Measurements from ENCODE around the gene RNF148.
"Not testable (repeated sequence)": the region's sequence is repeated elsewhere in the genome, so short reads cannot be mapped to it uniquely, and the experiment has no call there.

The RNF148 gene

DNA sequence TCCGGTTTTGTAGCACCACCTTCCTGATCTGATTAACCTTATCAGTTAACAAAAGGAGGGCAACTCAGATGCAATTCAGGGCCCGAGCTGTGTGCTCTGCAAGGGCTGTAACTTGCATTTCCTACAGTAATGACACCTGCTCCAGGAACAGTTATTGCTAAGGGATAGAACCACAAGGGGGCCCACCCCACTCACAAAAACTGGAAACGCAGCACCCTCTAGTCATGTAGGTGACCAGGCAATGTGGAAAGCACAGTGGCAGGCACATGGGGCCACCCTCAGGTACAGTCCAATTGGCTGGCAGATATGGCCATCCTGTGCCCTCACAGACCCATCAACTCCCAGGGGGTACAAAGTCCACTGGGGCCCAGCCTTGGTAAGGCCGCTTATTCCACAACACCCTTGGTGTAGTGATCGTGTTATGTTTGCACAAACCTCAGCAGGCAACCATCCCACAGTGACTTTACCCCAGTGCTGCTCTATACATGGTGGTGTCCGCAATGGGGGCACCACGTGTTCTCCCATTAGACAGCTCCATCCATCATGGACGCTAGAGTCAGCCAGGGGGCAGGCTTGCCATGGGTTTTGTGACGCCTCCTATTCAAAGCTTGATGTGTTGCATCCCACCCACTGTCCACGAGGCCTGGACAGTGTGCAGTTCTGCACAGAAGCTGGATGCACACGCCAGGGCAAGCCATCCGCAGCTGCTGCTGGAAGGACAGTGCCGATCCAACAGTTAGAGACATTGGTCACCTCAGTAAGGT, 13.2 kb downstream of the RNF148 start:
- no peak for DNase-seq (ENCODE audit: low spot score)

DNA sequence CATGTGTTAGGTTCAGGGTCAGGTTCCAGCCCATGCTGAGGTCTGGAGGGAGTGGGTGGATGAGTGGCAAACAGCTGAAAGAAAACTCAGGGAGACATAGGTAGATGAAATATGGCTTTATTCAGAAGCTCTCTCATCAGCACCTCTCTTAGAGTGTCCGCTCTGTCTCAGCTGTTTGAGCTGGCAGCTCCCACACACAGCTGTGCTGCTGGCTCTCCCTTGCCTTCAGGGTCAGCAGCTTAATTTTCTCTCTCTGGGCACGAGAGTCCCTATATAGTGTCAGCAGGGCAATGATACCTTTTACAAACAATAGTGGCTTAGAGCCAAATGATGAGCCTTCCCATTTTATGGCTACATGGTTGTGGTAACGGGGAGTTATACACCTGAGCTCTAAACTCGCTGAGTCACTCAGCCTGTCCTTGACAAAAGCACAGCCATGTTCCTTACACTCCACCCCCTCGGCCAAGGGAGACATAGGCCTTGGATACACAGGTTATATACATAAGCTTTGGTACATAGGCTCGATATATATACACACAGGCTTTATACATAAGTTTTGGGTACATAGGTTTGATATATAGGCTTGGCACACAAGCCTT, 14.2 kb downstream of the RNF148 start:
- no peak for DNase-seq (ENCODE audit: low spot score)

DNA sequence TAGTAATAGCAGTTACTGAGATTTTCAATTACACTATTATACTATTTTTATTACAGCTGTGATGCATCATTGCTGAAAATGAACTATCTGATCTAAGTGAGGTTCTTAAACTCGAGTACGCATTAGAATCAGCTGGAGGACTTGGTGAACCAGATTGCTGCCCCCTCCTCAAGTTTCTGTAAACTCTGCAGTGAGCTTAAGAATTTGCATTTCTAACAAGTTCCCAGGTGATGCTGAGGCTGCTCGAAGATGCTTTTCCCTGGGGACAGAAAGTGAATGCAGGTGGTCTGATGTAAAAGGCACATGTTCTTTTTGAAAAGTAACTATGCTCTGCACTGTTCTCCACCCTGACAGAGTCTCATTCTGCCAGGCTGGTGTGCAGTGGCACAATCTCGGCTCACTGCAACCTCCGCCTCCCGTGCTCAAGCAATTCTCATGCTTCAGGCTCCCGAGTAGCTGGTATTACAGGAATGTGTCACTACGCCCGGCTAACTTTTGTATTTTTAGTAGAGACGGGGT, 16.3 kb downstream of the RNF148 start:
- DNase-seq (ENCODE audit: low spot score): no peak

DNA sequence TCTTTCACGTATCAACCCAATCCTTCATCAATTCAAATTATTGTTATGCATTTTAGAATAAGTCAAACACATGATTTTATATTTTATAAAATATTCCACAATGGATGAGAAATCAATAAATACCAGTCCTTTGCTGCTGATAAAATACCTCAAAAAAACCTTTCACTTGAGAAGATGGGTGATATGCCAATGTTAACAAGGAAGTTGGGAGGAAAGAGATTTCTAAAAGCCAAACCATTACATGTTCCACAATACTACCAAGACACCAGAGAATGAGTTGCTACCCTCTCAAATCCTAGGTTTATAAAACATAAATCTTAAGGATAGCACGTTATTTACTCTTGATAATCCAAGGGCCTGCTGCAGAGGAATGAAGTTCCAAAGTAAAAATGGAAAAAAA, 18.2 kb downstream of the RNF148 start:
- DNase-seq (ENCODE audit: low spot score): no peak

DNA sequence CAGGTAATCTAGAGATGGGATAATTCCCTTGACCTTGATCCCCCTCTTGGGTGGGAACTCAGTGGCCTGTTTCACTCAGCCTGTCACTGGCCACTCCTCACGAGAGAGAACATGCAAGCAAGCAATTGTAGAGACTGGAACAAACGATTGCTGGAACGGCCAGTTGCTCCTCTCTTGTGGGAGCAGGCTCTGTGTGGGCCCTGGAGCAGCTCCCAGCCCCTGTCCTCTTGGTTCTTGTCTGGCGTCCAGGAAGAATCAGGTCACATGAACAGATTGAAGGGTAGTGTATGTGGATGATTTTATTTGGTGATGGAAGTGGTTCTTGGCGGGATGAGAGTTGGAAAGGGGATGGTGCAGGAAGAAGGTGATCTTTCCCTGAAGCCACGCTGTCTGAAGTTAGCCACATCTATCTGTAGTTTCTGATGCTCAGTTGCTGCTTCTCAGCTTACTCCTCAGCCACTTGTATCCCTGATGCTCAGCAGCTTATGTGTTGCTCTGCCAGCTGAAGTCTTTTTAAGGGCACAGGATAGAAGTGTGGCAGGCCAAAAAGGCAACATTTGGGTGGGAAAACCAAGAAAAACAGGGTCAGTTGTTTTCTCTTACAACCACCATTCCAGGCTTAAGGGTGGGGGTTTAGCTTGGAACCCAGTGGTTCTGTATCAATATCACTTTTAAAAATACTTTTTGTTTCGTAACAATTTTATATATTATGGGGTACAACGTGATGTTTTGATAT, 19.7 kb downstream of the RNF148 start:
- no peak for DNase-seq (ENCODE audit: low spot score)

DNA sequence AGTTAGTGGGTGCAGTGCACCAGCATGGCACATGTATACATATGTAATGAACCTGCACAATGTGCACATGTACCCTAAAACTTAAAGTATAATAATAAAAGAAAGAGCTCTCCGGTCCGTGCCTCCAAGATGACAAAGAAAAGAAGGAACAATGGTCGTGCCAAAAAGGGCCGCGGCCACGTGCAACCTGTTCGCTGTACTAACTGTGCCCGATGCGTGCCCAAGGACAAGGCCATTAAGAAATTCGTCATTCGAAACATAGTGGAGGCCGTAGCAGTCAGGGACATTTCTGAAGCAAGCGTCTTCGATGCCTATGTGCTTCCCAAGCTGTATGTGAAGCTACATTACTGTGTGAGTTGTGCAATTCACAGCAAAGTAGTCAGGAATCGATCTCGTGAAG, 21.5 kb downstream of the RNF148 start:
- not testable (repeated sequence) for DNase-seq (ENCODE audit: low spot score)

DNA sequence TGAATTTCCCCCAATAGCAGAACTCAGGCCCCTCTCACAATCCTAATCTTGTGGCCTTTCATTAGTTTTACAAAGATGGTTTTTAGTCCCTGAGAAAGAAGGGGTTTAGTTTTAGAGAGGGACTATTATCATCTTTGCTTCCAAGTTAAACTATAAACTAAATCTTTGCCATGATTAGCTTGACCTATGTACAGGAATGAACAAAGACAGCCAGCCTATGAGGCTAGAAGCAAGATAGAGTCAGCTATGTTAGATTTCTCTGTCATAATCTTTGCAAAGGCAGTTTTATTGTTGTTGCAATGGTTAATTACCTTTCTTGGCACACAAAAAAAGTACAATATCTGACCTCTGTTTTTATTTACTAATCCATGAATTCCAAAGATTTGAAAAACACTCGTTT, 22.9 kb downstream of the RNF148 start:
- DNase-seq (ENCODE audit: low spot score): no peak

DNA sequence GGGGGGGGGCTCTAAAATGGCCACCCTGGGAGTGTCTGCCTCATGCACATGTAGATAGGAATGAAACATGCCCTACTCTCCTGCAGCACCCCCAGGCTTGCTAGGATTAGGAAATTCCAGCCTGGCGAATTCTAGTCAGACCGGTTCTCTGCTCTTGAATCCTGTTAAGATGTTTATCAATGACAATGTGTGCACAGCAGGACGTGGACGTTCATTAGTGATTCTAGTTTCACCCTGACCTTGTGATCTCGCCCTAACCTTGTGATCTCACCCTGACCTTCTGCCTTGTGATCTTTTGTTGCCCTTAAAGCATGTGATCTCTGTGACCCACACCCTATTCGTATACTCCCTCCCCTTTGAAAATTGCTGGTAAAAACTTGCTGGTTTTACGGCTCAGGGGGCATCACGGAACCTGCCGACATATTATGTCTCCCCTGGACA, 23.4 kb downstream of the RNF148 start:
- not testable (repeated sequence) for DNase-seq (ENCODE audit: low spot score)

DNA sequence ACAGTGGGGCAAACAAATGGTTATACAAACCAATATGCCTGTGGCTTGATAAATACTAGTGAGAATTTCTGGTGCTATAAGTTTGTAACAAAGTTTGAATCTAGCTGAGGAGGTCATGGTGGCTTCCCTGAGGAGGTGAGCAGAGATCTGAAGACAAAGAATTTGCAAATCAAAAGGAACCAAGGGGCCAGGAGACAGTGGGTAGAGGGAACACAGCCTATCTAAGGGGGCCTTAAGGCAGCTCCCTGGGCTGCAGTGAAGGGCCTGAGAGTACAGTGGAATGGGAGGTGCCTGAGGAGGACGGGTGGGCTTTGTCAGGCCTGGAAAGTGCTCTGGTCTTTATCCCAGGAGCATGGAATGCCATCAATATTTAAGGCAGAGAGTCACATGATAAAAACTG, 25.6 kb downstream of the RNF148 start:
- DNase-seq (ENCODE audit: low spot score): no peak

DNA sequence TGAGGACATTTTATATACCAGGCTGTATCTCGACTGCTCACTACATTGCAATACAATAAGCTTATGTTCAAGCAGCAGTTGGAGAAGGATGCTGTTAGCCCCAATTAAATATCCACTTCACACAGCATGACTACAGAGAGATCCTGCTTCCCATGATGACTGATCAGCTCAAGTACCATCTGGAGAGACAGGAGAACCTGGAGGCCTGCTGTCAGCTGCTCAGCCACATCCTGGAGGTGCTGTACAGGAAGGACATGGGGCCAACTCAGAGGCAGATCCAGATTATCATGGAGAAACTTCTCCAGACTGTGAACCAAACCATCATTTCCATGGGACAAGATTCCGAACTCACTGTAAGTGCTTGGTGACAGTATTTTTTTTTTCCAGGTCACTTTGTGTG, 26.3 kb downstream of the RNF148 start:
- DNase-seq (ENCODE audit: low spot score): peak; percentile 26

DNA sequence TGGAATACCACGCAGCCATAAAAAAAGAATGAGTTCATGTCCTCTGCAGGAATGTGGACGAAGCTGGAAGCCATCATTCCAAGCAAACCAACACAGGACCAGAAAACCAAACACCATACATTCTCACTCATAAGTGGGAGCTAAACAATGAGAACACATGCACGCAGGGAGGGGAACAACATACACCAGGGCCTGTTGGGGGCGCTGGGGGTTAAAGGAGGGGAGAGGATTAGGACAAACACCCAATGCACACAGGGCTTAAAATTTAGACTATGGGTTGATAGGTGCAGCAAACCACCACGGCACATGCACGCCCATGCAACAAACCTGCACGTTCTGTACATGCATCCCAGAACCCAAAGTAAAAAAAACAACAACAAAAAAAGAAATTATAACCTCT, 27.1 kb downstream of the RNF148 start:
- DNase-seq (ENCODE audit: low spot score): no peak

DNA sequence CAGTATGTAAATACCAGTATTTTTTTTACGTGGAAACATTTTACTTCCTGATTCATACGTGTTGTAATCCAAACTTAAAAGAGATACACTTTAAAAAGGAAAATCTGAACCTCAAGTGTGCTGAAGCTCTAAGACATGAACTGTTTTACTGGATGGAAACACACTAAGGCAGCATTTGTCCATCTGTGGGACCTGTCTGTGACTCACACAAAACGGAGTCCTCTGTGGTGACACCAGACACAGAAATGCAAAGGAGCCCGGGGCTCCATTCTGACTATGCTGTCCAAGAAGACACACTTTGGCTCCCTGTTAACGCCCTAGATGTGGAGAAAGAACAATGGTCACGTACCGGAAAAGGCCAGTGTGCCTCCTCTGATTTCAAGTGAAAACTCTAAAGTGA, 27.7 kb downstream of the RNF148 start:
- no peak for DNase-seq (ENCODE audit: low spot score)

DNA sequence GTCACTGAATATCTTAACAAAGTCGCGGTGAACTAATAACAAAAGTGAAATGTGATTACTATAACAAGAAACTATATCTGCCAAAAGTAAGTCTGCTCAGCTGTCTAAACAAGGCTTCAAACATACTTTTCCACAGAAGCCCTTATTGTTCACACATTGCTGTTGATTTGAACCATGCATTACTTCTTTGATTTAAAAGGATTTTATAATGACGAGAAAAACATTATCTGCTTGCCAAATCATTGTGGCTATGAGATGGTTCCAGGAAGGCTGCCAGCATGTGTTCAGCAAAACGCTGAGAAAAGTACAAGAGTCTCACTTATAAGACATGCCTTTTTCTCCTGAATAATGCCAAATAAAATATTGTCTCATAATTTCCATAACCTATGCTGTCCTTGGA, 28.2 kb downstream of the RNF148 start:
- DNase-seq (ENCODE audit: low spot score): no peak

DNA sequence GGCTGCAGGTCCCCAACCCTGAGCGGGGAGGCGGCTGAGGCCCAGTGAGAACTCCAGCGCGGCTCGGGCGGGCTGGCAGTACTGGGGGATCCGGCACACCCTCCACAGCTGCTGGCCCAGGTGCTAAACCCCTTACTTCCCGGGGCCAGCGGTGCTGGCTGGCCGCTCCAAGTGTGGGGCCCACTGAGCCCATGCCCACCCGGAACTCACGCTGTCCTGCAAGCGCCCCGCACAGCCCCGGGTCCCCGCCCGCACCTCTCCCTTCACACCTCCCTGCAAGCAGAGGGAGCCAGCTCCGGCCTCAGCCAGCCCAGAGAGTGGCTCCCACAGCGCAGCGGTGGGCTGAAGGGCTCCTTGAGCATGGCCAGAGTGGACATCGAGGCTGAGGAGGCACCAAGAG, 28.8 kb downstream of the RNF148 start:
- no peak for DNase-seq (ENCODE audit: low spot score)

DNA sequence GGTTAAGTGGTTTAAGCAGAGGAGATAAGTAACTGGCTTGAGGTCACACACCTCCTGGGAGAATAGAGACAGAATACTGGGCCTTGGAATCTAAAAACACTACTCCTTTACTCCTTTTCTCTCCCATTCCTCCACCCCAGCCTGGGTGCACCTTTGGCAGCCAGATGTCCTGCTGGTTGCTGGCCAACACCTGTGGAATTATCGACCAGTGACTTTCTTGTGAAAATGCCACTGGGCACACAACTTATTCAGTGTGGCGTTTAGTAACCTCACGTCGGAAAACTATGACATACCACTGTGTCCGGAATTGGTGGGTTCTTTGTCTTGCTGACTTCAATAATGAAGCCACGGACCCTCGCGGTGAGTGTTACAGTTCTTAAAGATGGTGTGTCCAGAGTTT, 30.2 kb downstream of the RNF148 start:
- DNase-seq (ENCODE audit: low spot score): no peak

DNA sequence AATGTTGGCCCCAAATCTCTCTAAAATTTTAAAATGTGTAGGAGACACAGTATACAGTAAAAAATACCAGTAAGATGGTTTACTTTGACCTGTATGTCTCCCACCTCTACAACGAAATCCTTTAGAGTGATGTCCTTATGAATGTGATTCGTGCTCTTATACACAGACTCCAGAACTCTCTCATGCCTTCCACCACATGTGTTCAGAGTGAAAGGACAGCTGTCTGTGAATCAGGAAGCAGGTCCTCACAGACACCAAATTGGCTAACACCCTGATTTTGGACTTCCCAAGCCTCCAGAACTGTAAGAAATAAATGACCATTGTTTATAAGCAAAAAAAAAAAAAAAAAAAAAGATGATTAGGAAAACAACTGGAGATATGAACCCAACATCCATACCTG, 39.0 kb downstream of the RNF148 start:
- DNase-seq (ENCODE audit: low spot score): no peak

DNA sequence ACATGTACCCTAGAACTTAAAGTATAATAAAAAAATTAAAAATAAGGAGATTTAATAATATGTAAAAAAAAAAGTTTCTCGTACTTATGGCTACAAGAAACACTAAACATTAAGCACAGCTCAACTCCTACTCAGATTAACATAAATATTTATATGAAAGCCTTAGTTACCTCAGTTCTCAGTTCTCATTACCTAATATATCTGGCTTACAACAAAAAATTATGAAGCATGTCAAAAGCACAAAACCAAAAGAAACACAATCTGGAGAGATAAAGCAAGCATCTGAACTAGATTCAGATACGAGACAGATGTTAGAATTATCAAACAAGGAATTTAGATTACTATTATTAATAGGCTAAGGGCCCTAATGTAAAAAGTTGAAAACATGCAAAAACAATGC, 43.9 kb downstream of the RNF148 start:
- DNase-seq (ENCODE audit: low spot score): no peak

DNA sequence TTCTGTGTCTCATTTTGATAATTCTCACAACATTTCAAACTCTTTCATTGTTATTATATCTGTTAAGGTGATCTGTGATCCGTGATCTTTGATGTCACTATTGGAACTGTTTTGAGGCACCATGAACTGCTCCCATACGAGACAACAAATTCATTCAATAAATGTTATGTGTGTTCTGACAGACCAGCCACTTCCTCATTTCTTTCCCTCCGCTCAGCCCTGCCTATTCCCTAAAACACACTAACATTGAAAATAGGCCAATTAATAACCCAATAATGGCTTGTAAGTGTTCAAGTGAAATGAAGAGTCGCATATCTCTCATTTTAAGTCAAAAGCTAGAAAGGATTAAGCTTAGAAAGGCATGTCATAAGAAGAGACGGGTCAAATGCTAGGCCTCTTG, 49.0 kb downstream of the RNF148 start:
- DNase-seq (ENCODE audit: low spot score): no peak

DNA sequence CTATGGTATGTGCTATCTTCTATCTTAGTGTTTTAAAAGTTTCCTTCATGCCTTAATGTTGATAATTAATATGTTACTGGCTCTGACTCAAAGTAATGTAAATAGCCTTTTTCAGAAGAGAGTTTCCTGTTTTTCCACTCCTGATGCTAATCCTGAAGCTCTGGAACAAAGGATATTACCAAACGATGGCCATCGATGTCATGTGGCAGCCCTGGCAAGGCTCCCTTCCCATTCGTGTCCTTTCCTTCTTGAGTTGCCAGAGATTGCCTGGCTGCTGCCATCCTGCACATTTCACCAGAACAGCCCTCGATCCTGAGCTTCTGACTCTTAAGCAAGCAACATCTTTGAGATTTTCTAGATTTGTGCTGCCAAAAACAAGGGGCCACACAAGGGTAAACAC, 49.8 kb downstream of the RNF148 start:
- DNase-seq (ENCODE audit: low spot score): no peak

Data from pons (tissue), 1 donor.